ENCODE data around the gene BCAN.

BCAN gene

GRCh38 chr1:156677616-156678596, 36.0 kb downstream of the BCAN start:
- DNase-seq (ENCODE audit: low read depth in 2 of 2) = no peak

GRCh38 chr1:156680056-156680455, 38.1 kb downstream of the BCAN start:
- DNase-seq (ENCODE audit: low read depth in 2 of 2) = no peak

GRCh38 chr1:156681196-156681960, 39.5 kb downstream of the BCAN start:
- no peak for DNase-seq (ENCODE audit: low read depth in 2 of 2)

GRCh38 chr1:156682166-156682890, 40.4 kb downstream of the BCAN start:
- no peak for DNase-seq (ENCODE audit: low read depth in 2 of 2)

- DNase-seq (ENCODE audit: low read depth in 2 of 2) = no peak
These were observed 42.4 kb downstream of the BCAN start for GRCh38 chr1:156684227-156684782.

GRCh38 chr1:156689035-156689952, 47.4 kb downstream of the BCAN start:
- DNase-seq (ENCODE audit: low read depth in 2 of 2) = peak; percentile 64

- no peak for DNase-seq (ENCODE audit: low read depth in 2 of 2)
These were observed 48.2 kb downstream of the BCAN start for GRCh38 chr1:156689953-156690674.

- DNase-seq (ENCODE audit: low read depth in 2 of 2) = no peak
These were observed 48.7 kb downstream of the BCAN start for GRCh38 chr1:156690675-156691036.

GRCh38 chr1:156691191-156691590, 49.3 kb downstream of the BCAN start:
- no peak for DNase-seq (ENCODE audit: low read depth in 2 of 2)

- no peak for DNase-seq (ENCODE audit: low read depth in 2 of 2)
These were observed 49.9 kb downstream of the BCAN start for GRCh38 chr1:156691665-156692440.

- no peak for DNase-seq (ENCODE audit: low read depth in 2 of 2)
These were observed 50.6 kb downstream of the BCAN start for GRCh38 chr1:156692441-156692924.

- DNase-seq (ENCODE audit: low read depth in 2 of 2) = no peak
These were observed 51.3 kb downstream of the BCAN start for GRCh38 chr1:156692925-156693847.

GRCh38 chr1:156693848-156694689, 52.2 kb downstream of the BCAN start:
- no peak for DNase-seq (ENCODE audit: low read depth in 2 of 2)

- DNase-seq (ENCODE audit: low read depth in 2 of 2) = no peak
These were observed 52.7 kb downstream of the BCAN start for GRCh38 chr1:156694690-156694962.

GRCh38 chr1:156696755-156697154, 54.8 kb downstream of the BCAN start:
- DNase-seq (ENCODE audit: low read depth in 2 of 2) = no peak

GRCh38 chr1:156697481-156697880, 55.6 kb downstream of the BCAN start:
- DNase-seq (ENCODE audit: low read depth in 2 of 2) = no peak

GRCh38 chr1:156698995-156699394, 57.1 kb downstream of the BCAN start:
- no peak for DNase-seq (ENCODE audit: low read depth in 2 of 2)
